Astrocyte of the cerebellum (primary cell): ENCODE data around the gene RBM19.
A peak's percentile ranks its signal among the peaks of the same experiment; 100 is the strongest.

Experiments used
- DNase-seq: peaks from one replicate; pipeline ENCODE4 v3.0.0-alpha.2; 2011; ENCODE audit warnings: low read depth
- H3K4me3 ChIP-seq: 2 replicates; pipeline ENCODE4 v1.5.1; 2011; ENCODE audit warnings: mild to moderate bottlenecking, low read depth, low read length, moderate library complexity
- in situ Hi-C: cut with HindIII; loops from 2 replicates; pipeline ENCODE4 v1.10.0; 2017; ENCODE audit warnings: low sequenced_read_pairs
- TF ChIP-seq, protein P1 (sequence below): IDR thresholded peaks from 2 replicates; pipeline ENCODE4 v1.5.1; 2012; ENCODE audit warnings: low read length, low read depth, moderate library complexity, mild to moderate bottlenecking; ENCODE audit errors: missing control alignments

Gene RBM19

DNA sequence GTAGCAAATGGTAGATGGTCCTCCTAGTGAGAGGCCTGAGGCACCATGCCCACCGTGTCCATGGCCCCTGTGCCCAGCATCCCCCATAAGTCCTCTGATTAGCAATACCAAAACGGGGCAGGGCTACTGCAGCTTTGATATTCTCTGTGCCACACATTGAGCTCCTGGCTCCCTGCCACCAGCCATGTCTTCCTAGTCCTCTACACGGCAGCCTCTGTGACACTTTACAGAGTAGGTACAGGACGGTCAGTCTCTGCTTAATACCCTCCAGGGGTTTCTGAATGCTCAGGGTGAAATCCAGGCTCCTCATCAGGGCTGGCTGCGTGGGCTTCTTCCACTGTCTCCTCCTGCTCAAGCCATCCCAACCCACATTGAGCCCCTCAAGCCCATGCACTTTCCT lies 8.0 kb downstream of the RBM19 start:
- in situ Hi-C loops, result no loop called here
- TF ChIP-seq, protein P1, sequence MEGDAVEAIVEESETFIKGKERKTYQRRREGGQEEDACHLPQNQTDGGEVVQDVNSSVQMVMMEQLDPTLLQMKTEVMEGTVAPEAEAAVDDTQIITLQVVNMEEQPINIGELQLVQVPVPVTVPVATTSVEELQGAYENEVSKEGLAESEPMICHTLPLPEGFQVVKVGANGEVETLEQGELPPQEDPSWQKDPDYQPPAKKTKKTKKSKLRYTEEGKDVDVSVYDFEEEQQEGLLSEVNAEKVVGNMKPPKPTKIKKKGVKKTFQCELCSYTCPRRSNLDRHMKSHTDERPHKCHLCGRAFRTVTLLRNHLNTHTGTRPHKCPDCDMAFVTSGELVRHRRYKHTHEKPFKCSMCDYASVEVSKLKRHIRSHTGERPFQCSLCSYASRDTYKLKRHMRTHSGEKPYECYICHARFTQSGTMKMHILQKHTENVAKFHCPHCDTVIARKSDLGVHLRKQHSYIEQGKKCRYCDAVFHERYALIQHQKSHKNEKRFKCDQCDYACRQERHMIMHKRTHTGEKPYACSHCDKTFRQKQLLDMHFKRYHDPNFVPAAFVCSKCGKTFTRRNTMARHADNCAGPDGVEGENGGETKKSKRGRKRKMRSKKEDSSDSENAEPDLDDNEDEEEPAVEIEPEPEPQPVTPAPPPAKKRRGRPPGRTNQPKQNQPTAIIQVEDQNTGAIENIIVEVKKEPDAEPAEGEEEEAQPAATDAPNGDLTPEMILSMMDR, result no peak
- no peak for DNase-seq
- no peak overlapping the region for H3K4me3 ChIP-seq

DNA sequence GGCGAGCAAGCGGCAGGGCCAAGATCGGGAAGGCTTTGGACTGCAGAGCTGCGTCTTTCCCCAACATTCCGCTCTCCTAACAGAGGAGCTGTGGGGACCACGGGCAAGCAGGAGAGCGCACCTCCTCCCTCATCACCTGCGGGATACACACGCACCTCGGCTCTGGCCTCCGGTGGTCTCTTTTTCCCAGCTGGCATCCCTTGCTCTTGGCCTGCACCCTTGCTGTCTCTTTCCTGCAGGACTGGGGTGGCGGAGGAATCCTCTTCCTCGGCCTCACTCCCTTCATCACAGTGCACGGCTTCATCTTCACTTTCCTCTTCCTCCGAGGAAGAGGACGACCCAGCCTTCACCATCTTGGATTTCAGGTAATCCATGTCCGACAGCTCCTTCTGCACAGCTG lies 8.5 kb downstream of the RBM19 start:
- H3K4me3 ChIP-seq, result no peak overlapping the region
- TF ChIP-seq, protein P1, result no peak
- DNase-seq, result no peak
- in situ Hi-C loops, result no loop called here

DNA sequence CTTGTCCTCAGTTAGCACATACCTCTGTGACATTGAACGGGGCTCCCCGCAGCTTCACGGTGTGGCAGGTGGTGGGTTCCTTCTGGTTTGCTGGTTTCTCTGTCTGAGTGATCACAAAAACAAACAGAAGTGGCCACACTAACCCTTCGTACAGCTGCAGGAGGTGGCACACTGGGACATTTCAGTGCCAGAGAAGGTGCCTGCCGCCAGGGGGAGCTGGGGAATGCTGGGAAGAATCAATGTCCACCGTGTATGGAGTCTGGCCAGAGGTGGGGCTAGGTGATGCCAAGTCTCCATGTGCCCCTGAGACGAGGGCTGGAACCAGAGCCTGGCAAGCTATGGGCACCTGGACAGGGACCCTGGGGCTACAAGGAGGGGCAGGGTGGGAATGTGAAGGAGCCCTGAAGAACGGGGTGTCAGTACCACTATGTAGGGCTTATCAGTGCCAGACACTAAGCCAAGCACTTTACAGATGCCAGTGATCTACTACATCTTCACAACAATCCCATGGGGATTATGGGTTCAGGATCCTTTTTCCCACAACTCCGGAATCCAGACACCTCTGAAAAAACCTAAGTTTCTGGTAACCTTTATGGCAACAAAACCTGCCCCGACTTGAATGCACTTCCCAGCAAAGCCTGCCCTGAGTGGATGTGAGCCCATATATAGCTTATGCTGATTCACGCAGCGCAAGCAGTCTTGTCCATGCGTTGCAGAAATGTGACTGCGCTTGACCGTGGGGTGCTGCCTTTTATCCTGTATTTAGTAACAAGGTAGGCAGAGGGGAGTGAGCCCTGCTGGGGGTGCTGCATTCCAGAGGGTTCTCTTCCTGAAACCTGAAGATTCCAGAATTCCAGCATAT lies 10.8 kb downstream of the RBM19 start:
- H3K4me3 ChIP-seq, result no peak overlapping the region
- DNase-seq, result no peak
- TF ChIP-seq, protein P1, result peak; percentile 61
- in situ Hi-C loops, result no loop called here

DNA sequence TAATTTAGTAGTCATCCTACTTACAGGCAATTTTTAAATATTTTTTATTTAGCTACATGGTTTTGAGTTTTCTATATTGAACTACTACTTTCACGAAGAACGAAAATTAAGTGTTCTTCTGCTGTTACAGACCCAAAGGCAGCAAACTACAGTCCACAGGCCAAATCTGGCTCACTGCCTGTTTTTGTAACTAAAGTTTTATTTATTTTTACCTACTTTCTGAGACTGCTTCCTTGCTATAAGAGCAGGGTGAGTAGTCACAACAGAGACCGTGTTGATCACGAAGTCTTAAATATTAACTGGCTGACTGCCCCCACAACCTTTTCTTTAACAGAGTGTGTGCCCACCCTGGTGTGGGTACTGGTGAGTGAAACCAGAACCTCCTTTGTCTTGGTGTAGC lies 11.6 kb downstream of the RBM19 start:
- in situ Hi-C loops, result no loop called here
- no peak for DNase-seq
- TF ChIP-seq, protein P1, result no peak
- no peak overlapping the region for H3K4me3 ChIP-seq

DNA sequence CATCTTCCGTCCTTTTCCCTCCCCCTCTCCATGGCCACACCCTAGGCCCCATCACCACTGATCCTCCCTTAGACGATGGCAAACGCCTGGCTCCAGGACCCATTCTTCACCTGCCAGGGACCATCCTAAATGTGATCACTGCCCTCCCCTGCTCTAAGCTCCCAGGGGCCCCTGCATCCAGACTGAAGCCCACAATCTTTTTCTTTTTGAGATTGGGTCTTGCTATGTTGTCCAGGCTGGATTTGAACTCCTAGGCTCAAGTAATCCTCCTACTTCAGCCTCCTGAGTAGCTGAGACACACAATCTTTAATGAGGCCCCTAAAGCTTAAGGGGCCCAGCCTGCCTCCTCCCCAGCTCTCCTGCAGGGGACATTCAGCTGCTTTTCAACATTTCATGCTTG lies 15.3 kb downstream of the RBM19 start:
- no peak overlapping the region for H3K4me3 ChIP-seq
- TF ChIP-seq, protein P1, result no peak
- DNase-seq, result no peak
- in situ Hi-C loops, result no loop called here

DNA sequence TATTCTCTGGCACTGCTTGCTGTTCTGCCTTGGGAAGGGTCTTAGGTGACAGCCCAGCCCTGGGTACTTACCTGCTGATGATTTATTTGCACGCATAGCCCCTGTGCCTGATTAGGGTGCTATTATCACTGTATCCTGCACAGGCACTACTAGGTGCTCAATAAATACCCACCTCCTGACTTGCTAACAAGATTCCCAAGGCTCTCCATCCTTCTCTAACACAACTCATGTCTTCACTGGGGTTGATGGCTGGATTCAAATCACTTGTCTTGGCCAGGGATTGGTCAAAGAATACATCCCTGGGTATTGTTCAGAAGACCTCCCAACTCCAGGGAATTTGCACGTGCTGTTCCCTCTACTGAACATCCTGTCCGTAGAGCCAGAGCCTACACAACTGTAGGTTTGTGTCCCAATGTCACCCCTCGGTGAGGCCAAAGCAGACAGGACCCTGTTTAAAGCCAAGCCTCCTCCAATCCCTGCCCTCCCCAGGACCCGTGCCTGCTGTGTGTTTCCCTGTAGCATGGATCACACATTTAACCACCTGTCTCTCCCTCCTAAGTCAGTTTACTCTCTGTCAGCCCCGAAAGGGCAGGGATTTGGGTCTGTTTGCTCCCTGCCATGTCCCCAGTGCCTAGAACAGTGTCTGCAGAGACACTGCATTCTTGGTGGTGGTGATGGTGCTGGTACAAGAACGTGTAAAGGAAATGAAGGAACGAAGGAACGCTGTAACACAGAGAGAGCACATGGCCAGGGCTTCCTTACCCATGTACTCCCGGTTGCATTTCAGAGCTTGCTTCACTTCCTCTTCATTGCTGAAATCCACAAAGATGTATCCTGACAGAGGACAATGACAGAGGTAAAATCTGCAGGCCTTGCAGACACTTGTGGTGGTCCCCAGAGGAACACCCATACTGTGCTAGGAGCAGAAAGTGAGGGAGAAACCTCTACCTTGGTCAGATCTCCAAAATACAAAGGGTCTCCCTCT lies 16.5 kb downstream of the RBM19 start:
- in situ Hi-C loops, result no loop called here
- H3K4me3 ChIP-seq, result no peak overlapping the region
- no peak for DNase-seq
- TF ChIP-seq, protein P1, result no peak
